ENCODE data around the gene PRAMEF8.
"Not testable (repeated sequence)": the region's sequence is repeated elsewhere in the genome, so short reads cannot be mapped to it uniquely, and the experiment has no call there.

PRAMEF8 gene

DNA sequence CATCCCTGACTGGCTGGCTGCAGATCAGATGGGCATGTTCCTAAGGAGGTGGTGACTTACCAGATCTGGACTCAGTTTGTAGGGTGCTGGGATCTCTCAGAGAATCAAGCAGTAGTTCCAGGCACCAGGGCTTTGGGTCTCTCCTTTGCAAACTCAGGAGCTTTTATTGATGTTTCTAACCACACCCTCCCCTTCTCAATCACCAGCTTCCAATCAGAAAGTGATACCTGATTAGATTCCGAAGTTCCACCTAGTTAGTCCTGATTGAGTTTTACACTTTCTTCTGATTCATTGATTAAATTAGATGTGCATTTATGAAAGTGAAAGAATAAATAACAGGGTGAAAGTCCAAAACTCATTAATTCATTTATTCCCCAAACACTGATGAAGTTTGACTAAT, at the start of gene PRAMEF8:
PRAMEF8 (minus strand) TSS at position 101 of the 400 bp plus-strand sequence. CDS start 1,046 bp downstream, outside the sequence.
- not testable (repeated sequence) for H3K4me2 ChIP-seq (ENCODE audit: low read depth, low read length); DNase-seq; H3K4me3 ChIP-seq (ENCODE audit: low read length); H3K9me3 ChIP-seq (replicated peaks; ENCODE audit: insufficient read depth, low read length); H3K27ac ChIP-seq (ENCODE audit: low read length); H3K27me3 ChIP-seq (replicated peaks; ENCODE audit: insufficient read depth, low read length); H3K4me1 ChIP-seq (ENCODE audit: low read length); H3K9me2 ChIP-seq (replicated peaks; ENCODE audit: insufficient read depth, low read length); H4K20me1 ChIP-seq (ENCODE audit: insufficient read depth, low read length); H3K79me2 ChIP-seq (ENCODE audit: low read length); H2AFZ ChIP-seq (ENCODE audit: low read length); H3K9ac ChIP-seq (ENCODE audit: low read length); H3K36me3 ChIP-seq (replicated peaks; ENCODE audit: insufficient read depth, low read length); H3F3A ChIP-seq (ENCODE audit: insufficient read depth, low read length)

DNA sequence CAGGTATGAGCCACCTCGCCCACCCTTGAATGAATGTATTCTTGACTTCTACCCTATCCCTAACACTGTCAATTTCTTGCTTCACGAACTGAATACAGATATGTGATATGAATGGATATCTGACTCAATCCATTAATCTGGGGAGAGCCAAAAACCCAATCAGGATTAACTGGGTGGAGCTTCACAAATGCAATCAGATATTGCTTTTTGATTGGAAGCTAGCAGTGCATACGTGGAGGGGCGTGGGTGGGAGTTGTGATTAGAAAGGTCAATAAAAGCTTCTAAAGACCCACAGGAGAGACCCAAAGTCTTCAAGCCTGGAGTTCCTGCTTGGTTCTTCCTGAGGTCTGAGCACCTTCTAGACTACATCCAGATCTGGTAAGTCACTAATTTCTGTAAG, 30.3 kb upstream of the PRAMEF8 start, which contains the start of gene PRAMEF15:
PRAMEF15 (plus strand) TSS at position 301 of the 400 bp plus-strand sequence. CDS start 2,827 bp downstream, outside the sequence.
- H3K9me3 ChIP-seq (replicated peaks; ENCODE audit: insufficient read depth, low read length); H3K36me3 ChIP-seq (replicated peaks; ENCODE audit: insufficient read depth, low read length); H3K27me3 ChIP-seq (replicated peaks; ENCODE audit: insufficient read depth, low read length); H3K9me2 ChIP-seq (replicated peaks; ENCODE audit: insufficient read depth, low read length); H3K4me1 ChIP-seq (ENCODE audit: low read length); H3F3A ChIP-seq (ENCODE audit: insufficient read depth, low read length); H3K4me3 ChIP-seq (ENCODE audit: low read length); H3K4me2 ChIP-seq (ENCODE audit: low read depth, low read length); H3K79me2 ChIP-seq (ENCODE audit: low read length); H3K9ac ChIP-seq (ENCODE audit: low read length); H3K27ac ChIP-seq (ENCODE audit: low read length); H2AFZ ChIP-seq (ENCODE audit: low read length); DNase-seq; H4K20me1 ChIP-seq (ENCODE audit: insufficient read depth, low read length): not testable (repeated sequence)

DNA sequence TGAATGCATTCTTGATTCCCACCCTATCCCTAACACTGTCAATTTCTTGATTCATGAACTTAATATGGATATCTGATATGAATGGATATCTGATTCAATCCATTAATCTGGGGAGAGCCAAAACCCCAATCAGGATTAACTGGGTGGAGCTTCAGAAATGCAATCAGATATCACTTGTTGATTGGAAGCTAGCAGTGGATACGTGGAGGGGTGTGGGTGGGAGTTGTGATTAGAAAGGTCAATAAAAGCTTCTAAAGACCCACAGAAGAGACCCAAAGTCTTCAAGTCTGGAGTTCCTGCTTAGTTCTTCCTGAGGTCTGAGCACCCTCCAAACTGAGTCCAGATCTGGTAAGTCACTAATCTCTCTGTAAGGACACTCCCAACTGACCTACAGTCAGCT, 18.3 kb upstream of the PRAMEF8 start, which contains the start of gene PRAMEF33:
PRAMEF33 (plus strand) TSS at position 301 of the 400 bp plus-strand sequence. CDS start 2,416 bp downstream, outside the sequence.
- H4K20me1 ChIP-seq (ENCODE audit: insufficient read depth, low read length); H3K36me3 ChIP-seq (replicated peaks; ENCODE audit: insufficient read depth, low read length); H3K4me3 ChIP-seq (ENCODE audit: low read length); H2AFZ ChIP-seq (ENCODE audit: low read length); H3F3A ChIP-seq (ENCODE audit: insufficient read depth, low read length); H3K4me1 ChIP-seq (ENCODE audit: low read length); H3K79me2 ChIP-seq (ENCODE audit: low read length); H3K27me3 ChIP-seq (replicated peaks; ENCODE audit: insufficient read depth, low read length); H3K4me2 ChIP-seq (ENCODE audit: low read depth, low read length); H3K9ac ChIP-seq (ENCODE audit: low read length); H3K9me2 ChIP-seq (replicated peaks; ENCODE audit: insufficient read depth, low read length); H3K9me3 ChIP-seq (replicated peaks; ENCODE audit: insufficient read depth, low read length); DNase-seq; H3K27ac ChIP-seq (ENCODE audit: low read length): not testable (repeated sequence)

DNA sequence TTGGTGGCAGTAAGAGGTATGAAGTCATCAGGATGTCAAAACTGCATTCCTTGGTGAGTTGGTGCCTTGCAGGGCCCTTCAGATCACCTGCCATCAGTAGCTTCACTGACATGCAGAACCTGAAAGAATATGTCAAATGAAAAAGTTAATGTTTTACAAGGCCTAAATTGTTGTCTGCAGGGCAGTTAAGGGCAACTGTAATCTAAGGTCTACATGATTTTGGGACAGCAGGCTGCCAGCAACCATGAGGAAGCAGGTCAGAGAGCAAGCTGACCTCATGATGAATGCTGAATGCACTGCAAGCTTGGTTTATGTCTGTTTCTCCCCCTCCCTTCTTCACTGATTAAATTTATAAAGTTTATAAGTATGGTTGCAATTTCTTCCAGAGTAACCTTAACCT, 17.3 kb upstream of the PRAMEF8 start:
- DNase-seq; H2AFZ ChIP-seq (ENCODE audit: low read length); H3K79me2 ChIP-seq (ENCODE audit: low read length); H3K27ac ChIP-seq (ENCODE audit: low read length); H3K9me3 ChIP-seq (replicated peaks; ENCODE audit: insufficient read depth, low read length); H3K4me1 ChIP-seq (ENCODE audit: low read length); H3F3A ChIP-seq (ENCODE audit: insufficient read depth, low read length); H3K4me2 ChIP-seq (ENCODE audit: low read depth, low read length); H4K20me1 ChIP-seq (ENCODE audit: insufficient read depth, low read length); H3K9me2 ChIP-seq (replicated peaks; ENCODE audit: insufficient read depth, low read length); H3K36me3 ChIP-seq (replicated peaks; ENCODE audit: insufficient read depth, low read length); H3K9ac ChIP-seq (ENCODE audit: low read length); H3K4me3 ChIP-seq (ENCODE audit: low read length); H3K27me3 ChIP-seq (replicated peaks; ENCODE audit: insufficient read depth, low read length): not testable (repeated sequence)

DNA sequence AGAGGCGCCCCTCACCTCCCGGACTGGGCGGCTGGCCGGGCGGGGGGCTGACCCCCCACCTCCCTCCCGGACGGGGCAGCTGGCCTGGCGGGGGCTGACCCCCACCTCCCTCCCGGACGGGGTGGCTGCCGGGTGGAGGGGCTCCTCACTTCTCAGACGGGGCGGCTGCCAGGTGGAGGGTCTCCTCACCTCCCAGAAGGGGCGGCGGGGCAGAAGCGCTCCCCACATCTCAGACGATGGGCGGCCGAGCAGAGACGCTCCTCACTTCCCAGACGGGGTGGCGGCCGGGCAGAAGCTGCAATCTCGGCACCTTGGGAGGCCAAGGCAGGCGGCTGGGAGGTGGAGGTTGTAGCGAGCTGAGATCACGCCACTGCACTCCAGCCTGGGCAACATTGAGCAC, 13.8 kb upstream of the PRAMEF8 start:
- H3K79me2 ChIP-seq (ENCODE audit: low read length); H4K20me1 ChIP-seq (ENCODE audit: insufficient read depth, low read length); DNase-seq: not testable (repeated sequence)

DNA sequence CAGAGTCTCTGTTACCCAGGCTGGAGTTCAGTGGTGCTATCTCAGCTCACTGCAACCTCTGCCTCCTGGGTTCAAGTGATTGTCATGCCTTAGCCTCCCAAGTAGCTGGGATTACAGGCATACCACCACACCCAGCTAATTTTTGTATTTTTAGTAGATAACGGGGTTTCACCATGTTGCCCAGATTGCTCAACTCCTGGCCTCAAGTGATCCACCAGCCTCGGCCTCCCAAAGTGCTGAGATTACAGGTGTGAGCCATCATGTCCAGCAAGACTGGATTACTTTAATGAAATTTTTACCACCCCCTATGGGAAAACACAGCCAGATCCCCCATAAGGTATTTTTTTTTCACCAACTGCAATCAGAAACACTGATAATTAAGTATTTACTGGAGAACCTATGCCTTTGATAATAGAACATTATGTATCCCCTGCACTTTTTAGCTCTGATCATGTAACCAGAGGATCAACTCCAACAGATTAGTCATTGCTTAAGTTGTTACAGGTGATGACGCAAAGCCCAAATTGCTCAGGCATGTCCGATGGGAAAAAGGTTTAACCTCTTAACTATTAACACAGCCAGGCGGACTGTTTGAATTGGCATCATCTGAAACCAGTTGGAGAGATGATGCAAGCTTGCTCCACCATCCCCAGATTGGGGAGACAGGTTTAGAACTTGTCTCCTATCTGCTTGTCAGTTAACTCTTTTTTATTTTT, 12.4 kb upstream of the PRAMEF8 start:
- H3K4me1 ChIP-seq (ENCODE audit: low read length); H3K27ac ChIP-seq (ENCODE audit: low read length); H3K9ac ChIP-seq (ENCODE audit: low read length); H3K4me2 ChIP-seq (ENCODE audit: low read depth, low read length); DNase-seq; H4K20me1 ChIP-seq (ENCODE audit: insufficient read depth, low read length); H3K79me2 ChIP-seq (ENCODE audit: low read length); H3K4me3 ChIP-seq (ENCODE audit: low read length); H2AFZ ChIP-seq (ENCODE audit: low read length); H3K27me3 ChIP-seq (replicated peaks; ENCODE audit: insufficient read depth, low read length); H3K9me2 ChIP-seq (replicated peaks; ENCODE audit: insufficient read depth, low read length); H3F3A ChIP-seq (ENCODE audit: insufficient read depth, low read length); H3K9me3 ChIP-seq (replicated peaks; ENCODE audit: insufficient read depth, low read length); H3K36me3 ChIP-seq (replicated peaks; ENCODE audit: insufficient read depth, low read length): not testable (repeated sequence)

More for the DNA sequence above, 13.8 kb upstream of the PRAMEF8 start:
- H3K9me3 ChIP-seq (replicated peaks; ENCODE audit: insufficient read depth, low read length); H3K4me1 ChIP-seq (ENCODE audit: low read length); H3K36me3 ChIP-seq (replicated peaks; ENCODE audit: insufficient read depth, low read length); H3F3A ChIP-seq (ENCODE audit: insufficient read depth, low read length); H3K9ac ChIP-seq (ENCODE audit: low read length); H3K27me3 ChIP-seq (replicated peaks; ENCODE audit: insufficient read depth, low read length); H3K9me2 ChIP-seq (replicated peaks; ENCODE audit: insufficient read depth, low read length); H3K27ac ChIP-seq (ENCODE audit: low read length); H3K4me3 ChIP-seq (ENCODE audit: low read length); H2AFZ ChIP-seq (ENCODE audit: low read length); H3K4me2 ChIP-seq (ENCODE audit: low read depth, low read length): not testable (repeated sequence)

DNA sequence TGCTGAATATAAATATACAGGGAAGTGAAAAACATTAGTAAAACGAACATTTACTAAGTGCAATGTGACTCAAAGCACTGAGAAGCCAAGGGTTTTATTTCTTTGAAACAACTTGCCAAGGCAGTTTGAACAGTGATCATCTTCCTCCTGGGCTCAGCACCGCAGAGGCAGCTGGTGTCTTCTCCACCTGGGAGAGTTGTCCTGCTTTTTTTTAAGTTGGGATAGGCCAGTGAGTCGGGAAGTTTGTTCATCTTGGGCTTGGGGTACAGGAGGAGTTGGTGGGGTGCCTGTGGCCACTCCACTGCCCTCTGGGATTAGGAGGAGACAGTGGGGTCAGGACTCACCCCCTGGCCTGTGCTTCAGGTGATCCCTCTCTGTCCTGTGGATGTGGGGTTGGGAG, 4.1 kb upstream of the PRAMEF8 start:
- not testable (repeated sequence) for H2AFZ ChIP-seq (ENCODE audit: low read length); H3K4me3 ChIP-seq (ENCODE audit: low read length); H3K9me3 ChIP-seq (replicated peaks; ENCODE audit: insufficient read depth, low read length); DNase-seq; H4K20me1 ChIP-seq (ENCODE audit: insufficient read depth, low read length); H3K4me1 ChIP-seq (ENCODE audit: low read length); H3F3A ChIP-seq (ENCODE audit: insufficient read depth, low read length); H3K9ac ChIP-seq (ENCODE audit: low read length); H3K79me2 ChIP-seq (ENCODE audit: low read length); H3K9me2 ChIP-seq (replicated peaks; ENCODE audit: insufficient read depth, low read length); H3K27me3 ChIP-seq (replicated peaks; ENCODE audit: insufficient read depth, low read length); H3K36me3 ChIP-seq (replicated peaks; ENCODE audit: insufficient read depth, low read length); H3K27ac ChIP-seq (ENCODE audit: low read length); H3K4me2 ChIP-seq (ENCODE audit: low read depth, low read length)

DNA sequence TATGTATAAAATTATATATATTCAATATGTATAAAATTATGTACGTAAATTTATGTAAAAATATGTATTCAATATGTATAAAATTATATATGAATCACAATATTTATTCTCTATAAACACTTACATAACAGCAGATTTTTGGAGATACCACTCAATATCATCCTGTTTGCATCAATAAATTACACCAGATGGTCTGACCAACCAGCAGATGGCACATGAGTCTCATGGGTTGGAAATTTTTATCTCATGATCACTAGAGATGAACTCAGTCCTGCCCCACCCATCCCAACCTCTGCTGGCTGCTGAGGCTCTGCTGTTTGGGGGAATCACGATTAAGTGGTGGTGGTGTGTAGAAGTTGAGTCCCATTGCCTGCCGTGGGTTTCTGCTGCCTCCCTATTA, 5.3 kb downstream of the PRAMEF8 start:
- H3K27ac ChIP-seq (ENCODE audit: low read length); H3K9ac ChIP-seq (ENCODE audit: low read length); H4K20me1 ChIP-seq (ENCODE audit: insufficient read depth, low read length); H2AFZ ChIP-seq (ENCODE audit: low read length); H3K9me3 ChIP-seq (replicated peaks; ENCODE audit: insufficient read depth, low read length); DNase-seq; H3K9me2 ChIP-seq (replicated peaks; ENCODE audit: insufficient read depth, low read length); H3F3A ChIP-seq (ENCODE audit: insufficient read depth, low read length); H3K4me2 ChIP-seq (ENCODE audit: low read depth, low read length); H3K4me3 ChIP-seq (ENCODE audit: low read length); H3K79me2 ChIP-seq (ENCODE audit: low read length); H3K4me1 ChIP-seq (ENCODE audit: low read length); H3K27me3 ChIP-seq (replicated peaks; ENCODE audit: insufficient read depth, low read length); H3K36me3 ChIP-seq (replicated peaks; ENCODE audit: insufficient read depth, low read length): not testable (repeated sequence)

Measured in MM.1S (cell line).